HL-60 (cell line): Measurements from ENCODE around the gene CEBPE.

Experiments
- CTCF ChIP-seq: IDR thresholded peaks from one replicate; pipeline ENCODE4 v1.5.1; 2011; ENCODE audit warnings: low read length, control low read depth, inconsistent platforms; ENCODE audit not compliant: insufficient read depth
- POLR2AphosphoS5 ChIP-seq: IDR thresholded peaks from 2 replicates; pipeline ENCODE4 v1.6.1; 2012; ENCODE audit warnings: low read depth
- REST ChIP-seq: IDR thresholded peaks from 2 replicates; pipeline ENCODE4 v1.6.1; 2012; ENCODE audit warnings: low read depth; ENCODE audit not compliant: insufficient replicate concordance

GRCh38 chr14:23140371-23140770 is 21.3 kb upstream of the CEBPE start:
- TF ChIP-seq CTCF (no peak), POLR2AphosphoS5 (no peak), REST (no peak)
